SW480 (cell line): ENCODE measurements around the gene EXT2.

Source experiments
- DNase-seq: peaks from one replicate; pipeline ENCODE4 v3.0.0-alpha.2; 2016; ENCODE audit warnings: low spot score

EXT2 gene

GRCh38 chr11:44165432-44165831 lies 70.0 kb downstream of the EXT2 start:
- no peak for DNase-seq

DNA sequence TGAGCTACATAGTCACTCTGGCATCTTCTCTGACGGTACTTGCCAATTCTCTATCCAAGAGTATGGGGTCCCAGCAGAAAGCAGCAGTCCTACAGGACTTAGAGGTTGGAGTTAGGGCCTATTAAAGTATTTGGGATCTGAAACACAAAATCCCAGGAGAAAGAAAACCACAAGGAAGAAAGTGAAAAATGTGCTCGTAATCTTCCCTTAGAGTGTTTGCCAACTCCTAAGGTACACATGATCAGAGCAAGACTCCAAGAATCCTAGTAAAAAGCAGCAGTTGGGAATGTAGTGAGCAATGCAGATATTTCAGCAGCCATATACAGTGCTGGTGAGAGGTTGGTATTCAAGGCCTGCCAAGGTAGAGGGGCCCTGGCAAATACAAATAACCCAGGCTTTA lies 71.6 kb downstream of the EXT2 start:
- no peak for DNase-seq

DNA sequence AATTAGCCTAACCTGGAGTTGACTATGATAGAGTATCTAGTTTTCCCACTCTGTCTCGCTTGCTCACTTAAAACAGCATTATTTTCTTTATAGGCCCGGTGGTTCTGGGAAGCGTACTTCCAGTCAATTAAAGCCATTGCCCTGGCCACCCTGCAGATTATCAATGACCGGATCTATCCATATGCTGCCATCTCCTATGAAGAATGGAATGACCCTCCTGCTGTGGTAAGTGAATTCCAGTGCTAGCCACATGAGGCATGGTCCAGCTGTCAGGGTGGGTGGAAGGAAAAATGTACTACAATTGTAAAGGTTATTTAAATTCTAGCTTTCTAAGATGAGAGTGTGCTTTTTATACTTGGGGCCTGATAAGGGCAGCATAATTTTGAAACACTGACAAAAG lies 76.0 kb downstream of the EXT2 start:
- no peak for DNase-seq

DNA sequence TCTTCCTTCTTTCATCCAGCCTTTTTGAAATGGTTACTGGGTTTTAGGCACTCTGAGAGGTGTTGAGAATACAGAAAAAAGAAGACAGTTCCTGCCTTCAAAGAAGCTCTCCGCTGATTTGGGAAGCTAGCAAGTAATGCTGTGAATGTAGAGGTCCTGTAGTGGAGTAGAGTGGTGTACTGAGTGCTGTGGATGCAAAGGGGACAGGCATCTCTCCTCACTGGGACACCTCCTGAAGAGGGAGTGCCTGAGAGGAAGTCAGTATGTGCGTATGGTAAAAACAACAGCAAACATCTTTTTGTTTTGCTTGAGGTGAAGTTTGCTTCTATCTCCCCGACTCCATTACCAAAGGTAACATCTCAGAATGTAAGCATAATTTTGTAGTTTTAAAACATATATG lies 77.5 kb downstream of the EXT2 start:
- DNase-seq: no peak

DNA sequence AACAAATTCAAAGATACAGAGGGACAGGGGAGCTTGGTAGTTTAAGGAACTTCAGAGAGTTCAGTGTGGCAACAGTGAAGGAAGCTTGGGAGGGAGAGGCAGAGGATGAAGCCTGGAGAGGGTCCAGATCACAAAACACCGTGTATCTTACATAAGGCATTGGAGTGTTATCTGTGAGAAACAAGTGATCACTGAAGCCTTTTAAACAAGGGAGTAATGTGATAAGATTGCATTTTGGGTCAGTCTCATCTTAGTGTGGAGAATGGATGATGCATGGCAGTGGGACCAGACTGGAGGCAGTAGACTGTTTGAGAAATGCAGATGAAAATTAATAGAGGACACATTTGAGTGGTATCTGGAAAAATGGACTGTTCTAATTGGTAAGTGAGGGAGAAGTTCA lies 79.4 kb downstream of the EXT2 start:
- DNase-seq: no peak

DNA sequence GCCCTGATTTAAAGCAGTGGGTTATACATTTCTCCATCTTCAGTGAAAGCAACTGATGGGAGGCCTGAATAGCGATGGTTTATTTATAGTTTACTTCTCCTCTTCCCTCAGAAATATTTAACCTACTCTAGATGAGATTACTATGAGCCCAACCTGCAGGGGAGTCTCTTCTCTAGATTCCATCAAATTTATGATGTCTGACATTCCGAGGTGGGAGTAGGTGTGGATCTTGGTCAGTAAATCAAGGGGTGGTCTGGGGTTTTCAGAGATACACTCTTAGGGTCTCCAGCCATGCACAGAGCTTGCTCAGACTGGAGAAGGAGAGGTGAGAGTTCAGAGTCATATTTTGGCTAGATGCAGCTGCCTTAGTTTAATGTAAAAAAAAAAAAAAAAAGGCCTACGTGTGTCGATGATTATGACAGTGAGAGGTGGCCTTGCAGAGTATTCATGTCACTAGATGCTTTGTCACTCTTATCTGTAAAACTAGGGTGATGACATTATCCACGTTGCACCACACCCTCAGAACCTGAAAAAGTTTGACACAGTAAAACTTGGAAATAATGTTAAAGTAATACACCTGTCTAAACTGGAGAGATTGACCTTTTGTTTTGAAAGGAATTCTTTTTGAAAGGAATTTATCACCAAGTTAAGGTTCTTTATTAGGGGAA lies 81.2 kb downstream of the EXT2 start:
- DNase-seq: no peak

DNA sequence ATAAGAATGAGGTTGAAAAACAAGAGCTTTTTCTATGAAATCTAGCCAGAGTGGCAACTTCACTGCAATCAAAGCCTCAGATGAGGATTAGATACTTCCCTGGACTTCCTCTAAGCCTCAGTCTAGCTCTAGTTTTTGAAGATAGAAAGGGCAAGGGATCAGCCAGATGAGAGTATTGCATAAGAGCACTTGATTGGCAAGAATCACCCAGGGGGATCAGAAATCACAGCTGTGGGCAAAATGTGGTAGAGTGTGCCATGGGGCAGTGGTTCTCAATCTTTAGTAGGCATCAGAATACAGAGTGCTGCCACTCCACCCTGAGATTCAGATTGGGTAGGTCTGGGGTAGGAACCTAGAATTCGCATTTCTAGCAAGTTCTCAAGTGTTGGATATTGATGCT lies 82.4 kb downstream of the EXT2 start:
- DNase-seq: no peak

DNA sequence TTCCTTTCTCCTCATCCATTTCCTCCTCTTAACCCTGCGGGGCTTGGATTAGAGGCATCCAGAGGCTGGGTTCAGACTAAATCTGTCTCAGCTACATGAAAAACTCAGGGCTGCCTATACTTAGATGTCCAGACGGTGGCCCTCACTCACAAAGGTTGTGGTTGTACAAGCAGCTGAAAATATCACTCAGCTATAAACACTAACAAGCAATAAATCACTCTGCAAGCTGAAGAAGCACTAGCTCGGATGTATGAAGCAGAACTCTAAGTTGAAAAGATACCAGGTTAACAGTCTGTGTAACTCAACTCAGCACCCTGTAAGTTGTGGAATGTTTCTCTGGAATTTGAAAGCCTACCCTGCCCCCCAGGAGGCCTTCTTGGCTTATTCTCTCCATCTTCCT lies 82.9 kb downstream of the EXT2 start:
- DNase-seq: no peak

DNA sequence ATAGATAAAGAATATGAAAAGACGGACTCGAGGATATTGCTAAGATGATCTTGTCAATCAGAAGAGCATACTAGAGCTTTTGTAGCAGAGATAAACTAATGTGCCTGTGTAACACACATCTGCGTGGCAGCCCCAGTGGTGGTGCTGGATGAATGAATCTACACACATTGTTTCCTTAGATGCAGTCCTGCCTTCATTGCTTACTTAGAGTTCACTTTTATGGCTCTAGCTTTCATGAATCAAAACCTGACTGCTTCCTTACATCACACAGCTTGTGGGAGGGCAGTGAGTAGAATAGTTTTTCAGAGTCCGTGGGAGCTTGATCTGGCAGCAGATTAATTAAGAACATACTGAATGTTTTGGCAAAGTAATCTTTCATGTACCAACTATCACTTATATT lies 83.7 kb downstream of the EXT2 start:
- DNase-seq: no peak

DNA sequence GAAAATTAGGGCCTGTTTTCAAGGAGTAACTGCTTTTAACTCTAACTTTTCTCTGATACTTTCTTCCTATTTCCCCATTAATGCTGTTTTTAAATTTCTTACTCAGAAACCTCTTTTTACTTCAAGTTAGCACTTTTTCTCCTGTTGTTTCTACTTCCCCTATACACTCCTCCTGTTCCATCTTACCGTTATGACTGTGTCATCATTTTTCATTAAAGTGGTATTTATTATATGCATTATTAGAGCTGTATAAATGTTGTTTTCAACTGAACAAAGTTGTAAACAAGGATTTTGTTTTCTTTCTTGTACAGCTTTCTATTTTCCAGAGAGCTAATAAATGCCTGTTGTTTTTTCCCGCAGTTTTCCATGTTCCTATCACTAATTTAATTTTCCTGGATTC lies 84.6 kb downstream of the EXT2 start:
- DNase-seq: no peak

DNA sequence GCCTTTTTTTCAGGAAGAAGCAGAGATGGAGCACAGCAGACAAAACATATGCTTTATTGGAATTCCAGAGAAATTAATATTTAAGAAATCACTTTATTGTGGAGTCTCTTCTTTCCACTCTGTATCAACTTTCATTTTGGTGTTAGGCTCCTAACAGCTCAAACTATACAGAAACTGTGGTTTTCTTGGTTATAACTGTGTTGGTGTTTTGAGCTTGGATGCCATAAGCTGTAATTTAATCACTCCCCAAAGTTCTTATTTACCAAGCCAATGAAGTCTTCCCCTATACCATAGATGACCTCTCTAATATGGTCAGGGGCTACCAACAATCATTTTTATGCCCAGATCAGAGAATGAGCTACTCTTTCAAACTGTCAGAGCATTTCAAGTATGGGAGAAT lies 90.0 kb downstream of the EXT2 start:
- no peak for DNase-seq

- no peak for DNase-seq
These were observed 90.9 kb downstream of the EXT2 start for GRCh38 chr11:44186321-44186930.

DNA sequence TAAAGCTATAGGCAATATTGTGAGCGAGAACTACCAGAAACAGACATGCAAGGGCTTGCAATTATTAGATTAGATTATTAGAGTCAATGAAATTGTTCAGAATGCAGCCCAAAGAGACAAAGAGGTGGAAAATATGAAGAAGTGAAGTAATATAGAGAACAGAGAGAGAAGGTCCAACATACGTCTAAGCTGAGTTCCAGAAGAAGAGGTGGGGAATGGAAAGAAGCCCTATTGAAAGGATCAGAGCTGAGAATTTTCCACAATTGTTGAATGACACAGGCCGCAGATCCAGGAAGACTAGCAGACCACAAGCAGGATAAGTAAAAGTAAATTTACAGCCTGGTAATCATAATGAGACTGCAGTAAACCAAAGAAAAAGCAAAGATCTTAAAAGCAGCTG lies 93.2 kb downstream of the EXT2 start:
- DNase-seq: no peak

GRCh38 chr11:44189986-44190882 lies 94.8 kb downstream of the EXT2 start:
- peak; percentile 7 for DNase-seq

- no peak for DNase-seq
These were observed 95.4 kb downstream of the EXT2 start for GRCh38 chr11:44190883-44191230.

DNA sequence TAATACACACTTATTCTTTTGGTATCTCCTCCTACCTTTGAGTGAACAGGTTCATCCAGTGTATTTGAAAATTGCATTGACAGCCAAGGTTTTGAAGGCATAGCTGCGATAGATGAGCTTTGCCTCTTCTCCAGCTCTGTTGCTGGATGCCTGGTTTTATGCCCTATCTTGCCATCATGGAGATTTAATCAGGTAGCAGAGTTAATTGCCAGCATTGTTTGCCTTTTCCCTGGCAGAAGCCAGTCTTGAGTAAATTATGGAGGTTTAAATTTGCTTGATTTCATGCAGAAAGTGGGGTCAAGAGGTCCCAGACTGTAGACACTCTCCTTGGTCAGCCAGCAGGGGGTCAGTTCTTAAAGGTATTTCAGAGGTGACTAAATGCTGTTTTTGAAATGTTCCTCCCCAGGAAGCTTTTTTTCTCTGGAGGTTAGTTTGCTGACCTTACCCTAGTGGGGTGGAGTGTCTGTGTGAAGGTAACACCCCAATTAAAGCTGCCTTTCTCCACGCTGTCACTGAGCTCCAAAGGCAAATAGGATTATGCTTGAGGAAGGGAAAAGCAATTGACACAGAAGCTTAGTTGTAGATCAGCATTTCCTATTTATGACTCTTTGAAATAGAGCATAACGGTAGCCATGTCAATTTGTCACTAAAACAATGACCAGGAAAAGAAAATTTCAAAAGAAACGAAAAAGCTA lies 96.0 kb downstream of the EXT2 start:
- no peak for DNase-seq

DNA sequence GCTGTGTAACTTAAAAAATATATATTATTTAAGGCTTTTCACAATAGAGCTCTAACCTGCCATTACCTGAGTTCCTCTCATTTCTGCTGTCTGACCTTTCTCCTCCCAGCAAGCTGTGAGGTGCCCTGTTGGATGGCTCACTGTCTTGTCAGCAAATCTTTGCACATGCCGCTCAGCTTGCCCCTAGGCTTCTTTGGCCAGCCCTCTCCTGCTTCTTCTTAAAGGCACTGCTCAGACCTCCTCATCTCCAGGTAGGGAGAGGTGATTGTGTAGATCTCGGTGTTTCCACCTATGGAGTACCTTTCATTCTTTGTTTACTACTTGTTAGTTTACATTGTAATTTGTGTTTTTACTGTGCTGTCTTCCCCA lies 96.5 kb downstream of the EXT2 start:
- DNase-seq: no peak

DNA sequence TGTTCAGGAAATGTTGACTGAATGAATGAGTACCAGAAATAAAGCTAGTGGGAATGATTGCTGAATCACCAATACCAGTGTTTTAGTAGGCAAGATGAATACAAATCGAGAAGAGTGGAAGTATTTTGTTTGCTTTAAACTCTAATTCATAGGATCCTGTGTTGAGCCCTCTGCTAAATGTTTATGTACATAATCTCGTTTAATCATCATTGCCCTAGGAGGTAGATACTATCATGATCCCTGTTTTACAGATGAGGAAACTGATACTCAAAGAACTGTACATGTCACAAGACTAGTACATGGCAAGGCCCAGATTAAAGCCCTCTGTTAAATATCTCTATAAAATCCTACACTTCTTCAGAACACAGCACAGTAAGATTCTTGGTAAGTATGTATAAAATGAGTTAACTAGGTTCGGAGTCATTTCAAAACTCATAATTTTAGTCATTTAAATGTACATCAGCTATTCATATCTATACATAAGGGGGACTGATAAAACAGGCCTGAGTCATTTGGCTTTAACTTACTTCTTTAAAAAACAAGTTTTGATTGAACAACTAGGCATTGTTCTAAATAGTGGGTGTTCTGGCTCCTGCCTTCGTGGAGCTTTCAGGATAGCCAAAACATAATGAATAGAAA lies 97.1 kb downstream of the EXT2 start:
- no peak for DNase-seq

DNA sequence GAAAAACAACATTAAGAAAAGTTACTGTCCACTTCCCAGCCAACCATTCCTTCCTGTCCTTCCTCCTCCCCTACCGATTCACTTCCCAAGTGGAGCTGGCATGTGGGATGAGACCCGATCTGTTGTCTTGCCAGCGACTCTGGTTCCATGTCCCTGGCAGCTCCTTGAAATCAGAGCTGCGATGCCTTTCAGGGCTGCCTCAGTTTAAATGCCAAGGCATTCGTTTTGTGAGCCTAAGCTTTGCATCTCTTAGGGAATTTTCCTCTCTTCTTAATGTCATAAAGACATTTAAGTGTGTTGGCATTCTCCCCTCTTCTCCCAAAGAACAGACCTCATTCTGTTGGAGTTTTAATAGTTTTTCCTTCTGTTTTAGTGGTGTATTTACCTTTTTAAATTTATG lies 98.4 kb downstream of the EXT2 start:
- no peak for DNase-seq

DNA sequence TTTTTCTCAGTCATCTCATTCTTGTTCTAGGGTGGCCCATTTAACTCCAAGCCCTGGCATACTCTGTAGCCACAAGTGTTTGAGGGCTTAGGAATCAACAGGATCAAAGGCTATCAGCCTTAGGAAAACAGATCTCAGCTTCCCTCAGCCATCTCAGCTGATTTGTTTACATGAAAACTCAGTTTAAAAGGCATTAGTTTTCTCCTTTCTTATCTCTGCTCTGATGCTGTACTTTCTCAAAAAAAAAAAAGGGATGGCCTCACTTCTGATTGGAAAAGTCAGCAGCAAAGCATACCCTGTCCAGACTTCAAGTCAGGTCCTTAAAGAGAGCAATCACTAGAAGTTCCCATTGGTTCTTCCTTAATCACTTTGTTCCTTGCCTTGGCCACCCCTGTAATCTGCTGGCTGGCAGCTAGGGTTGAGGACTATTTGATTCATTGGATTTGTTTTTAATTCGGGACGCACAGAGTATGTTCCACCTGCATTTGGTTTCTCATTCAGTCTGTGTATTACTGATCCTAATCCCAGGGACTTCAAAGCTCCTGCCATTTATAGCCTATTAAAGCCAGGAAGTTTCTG lies 102.8 kb downstream of the EXT2 start:
- no peak for DNase-seq

DNA sequence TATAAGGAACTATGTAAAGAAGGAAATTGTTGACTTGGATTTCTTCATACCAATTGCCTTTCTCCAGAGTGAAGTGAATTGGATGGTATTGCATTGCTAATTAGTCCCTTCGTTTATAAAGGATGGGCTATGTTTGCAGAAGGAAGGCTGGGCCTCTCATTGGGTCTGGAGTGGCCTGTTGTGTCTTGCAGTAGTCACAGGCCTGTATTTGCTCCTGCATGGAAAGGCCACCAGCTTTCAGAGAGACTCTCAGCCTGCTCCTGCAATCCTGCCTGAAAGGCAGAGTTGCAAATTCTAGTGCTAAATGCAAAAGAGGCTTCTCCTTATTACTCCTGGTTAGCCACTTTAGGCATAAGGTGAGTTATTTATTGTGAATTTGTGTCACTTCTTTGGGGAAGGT lies 103.8 kb downstream of the EXT2 start:
- DNase-seq: no peak

DNA sequence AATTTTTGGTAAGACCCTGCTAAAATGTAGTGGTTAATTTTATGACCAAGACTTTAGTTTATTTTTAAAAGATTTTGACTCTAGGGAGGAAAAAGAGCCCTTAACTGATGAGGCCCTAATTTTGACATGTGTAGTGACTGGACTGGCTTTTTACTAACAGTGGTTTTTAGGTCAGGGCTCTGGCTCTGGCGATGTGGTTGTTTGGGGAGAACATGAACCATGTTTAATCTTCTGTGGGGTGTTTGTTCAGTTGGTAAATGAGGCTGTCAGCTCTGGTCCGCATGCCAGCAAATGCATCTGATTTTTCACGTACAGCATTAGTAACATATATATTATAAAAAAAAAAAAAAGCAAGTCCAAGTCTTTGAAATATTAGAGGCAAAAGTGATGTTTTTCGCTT lies 104.3 kb downstream of the EXT2 start:
- no peak for DNase-seq
